Measurements from ENCODE around the gene TMEM39B.
"Not testable (repeated sequence)": the region's sequence is repeated elsewhere in the genome, so short reads cannot be mapped to it uniquely, and the experiment has no call there.

TMEM39B gene

DNA sequence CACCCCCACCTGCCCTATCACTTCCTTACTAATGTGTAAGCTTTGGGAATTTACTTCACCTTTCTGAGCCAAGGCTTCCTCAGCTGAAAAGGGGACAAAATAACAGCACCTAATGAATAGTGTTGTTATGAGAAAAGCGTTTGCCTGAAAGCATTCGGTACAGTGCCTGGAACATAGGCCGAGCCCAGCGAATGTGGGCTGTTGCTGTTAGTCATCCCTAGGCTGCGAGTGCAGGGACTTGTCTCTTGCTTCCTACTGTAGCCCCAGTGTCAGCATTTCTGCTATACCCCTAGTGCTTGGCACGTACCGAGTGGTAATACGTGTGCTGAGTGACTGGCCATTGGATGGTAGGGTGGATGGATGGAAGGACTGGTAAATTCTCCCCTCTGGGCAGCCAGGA, 18.4 kb downstream of the TMEM39B start:
- TF ChIP-seq ZNF274 (IDR thresholded peaks at IDR 0.05; ENCODE audit: low read depth, low read length) = no peak
- H3K4me3 ChIP-seq (ENCODE audit: low read length) = no peak overlapping the region

- no peak overlapping the region for H3K4me3 ChIP-seq (ENCODE audit: low read length)
- TF ChIP-seq ZNF274 (IDR thresholded peaks at IDR 0.05; ENCODE audit: low read depth, low read length) = no peak
These were observed 18.9 kb downstream of the TMEM39B start for GRCh38 chr1:32091591-32091990.

DNA sequence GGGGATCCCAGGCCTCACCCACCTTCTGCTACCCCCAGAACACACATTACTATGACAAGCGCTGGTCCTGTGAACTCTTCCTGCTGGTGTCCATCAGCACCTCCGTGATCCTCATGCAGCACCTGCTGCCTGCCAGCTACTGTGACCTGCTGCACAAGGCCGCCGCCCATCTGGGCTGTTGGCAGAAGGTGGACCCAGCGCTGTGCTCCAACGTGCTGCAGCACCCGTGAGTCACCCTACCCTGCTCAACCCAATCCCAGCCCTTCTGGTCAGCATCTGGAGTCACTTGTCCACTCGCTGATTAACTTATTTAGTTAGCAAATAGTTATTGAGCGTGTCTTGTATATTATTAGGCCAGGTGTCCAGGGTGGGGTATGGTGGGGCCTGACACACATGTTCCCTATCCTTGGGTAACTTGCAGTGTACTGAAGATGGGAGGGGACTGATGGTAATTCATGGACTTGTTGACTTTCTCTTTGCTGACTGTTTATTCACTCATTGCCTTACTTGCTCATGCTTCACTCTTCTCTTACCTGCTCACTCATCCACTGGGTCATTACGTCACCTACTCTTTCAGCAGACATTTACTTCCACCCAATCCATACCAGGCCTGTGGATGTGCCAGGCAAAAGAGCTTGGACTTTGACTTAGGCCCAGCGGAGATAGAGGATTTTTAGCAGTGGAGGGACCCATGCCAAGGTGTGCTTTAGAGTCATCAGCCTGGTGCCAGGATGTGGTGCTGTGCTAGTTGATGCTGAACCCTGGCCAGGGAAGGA, 22.2 kb downstream of the TMEM39B start:
- no peak overlapping the region for H3K4me3 ChIP-seq (ENCODE audit: low read length)
- no peak for TF ChIP-seq ZNF274 (IDR thresholded peaks at IDR 0.05; ENCODE audit: low read depth, low read length)

DNA sequence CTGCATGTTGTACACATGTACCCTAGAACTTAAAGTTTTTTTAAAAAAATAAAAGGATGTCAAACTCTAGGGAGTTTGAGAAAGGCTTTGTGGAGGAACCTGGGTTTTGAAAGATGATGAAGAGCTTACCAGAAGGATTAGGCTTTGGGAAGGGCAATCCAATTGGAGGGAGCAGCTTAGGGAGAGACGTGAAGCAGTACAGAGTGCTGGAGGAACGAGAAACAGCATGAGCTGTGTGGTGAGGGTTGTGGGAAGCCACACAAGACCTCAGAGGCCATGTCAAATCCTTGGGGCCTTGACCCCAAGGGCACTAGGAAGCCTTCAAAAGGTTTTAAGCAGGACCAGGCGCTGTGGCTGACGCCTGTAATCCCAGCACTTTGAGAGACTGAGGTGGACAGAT, 26.7 kb downstream of the TMEM39B start:
- no peak overlapping the region for H3K4me3 ChIP-seq (ENCODE audit: low read length)
- no peak for TF ChIP-seq ZNF274 (IDR thresholded peaks at IDR 0.05; ENCODE audit: low read depth, low read length)

GRCh38 chr1:32100359-32100758, 27.6 kb downstream of the TMEM39B start:
- no peak for TF ChIP-seq ZNF274 (IDR thresholded peaks at IDR 0.05; ENCODE audit: low read depth, low read length)
- no peak overlapping the region for H3K4me3 ChIP-seq (ENCODE audit: low read length)

DNA sequence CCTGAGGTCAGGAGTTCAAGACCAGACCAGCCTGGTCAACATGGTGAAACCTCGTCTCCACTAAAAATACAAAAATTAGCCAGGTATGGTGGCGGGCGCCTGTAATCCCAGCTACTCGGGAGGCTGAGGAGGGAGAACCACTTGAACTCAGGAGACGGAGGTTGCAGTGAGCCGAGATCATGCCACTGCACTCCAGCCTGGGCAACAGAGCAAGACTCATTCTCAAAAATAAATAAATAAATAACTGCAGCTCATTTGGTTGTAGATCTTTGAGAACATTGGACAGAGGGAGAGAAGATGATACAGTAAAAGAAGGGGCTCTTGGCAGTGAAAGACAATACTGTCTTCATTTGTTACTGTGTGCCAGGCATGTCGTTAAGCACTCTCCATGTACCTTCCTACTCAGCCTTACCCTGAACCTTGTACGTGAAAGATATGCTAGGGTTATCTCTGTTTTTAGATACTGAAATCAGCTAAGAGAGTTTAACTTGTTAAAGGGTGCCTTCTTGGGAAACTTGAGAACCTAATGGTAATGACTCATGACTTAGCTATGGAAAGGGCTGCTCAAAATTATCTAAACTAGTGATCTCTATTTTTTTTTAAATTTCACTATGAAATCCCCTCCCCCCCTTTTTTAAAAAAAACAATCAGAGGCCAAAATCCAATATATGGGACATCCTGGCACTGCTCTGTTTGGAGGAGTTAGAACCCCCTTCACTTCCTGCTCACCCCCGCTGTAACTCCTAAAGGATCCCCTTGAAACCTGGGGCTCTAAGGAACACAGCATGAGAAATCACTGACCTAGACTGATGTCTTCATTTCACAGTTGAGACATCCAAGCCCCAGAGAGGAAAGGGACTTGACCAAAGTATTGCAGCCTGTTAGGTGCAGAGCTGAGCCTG, 28.3 kb downstream of the TMEM39B start:
- no peak overlapping the region for H3K4me3 ChIP-seq (ENCODE audit: low read length)
- no peak for TF ChIP-seq ZNF274 (IDR thresholded peaks at IDR 0.05; ENCODE audit: low read depth, low read length)

- TF ChIP-seq ZNF274 (IDR thresholded peaks at IDR 0.05; ENCODE audit: low read depth, low read length) = no peak
- H3K4me3 ChIP-seq (ENCODE audit: low read length) = no peak overlapping the region
These were observed 31.4 kb downstream of the TMEM39B start for GRCh38 chr1:32104127-32104526.

GRCh38 chr1:32105338-32105737, 32.6 kb downstream of the TMEM39B start:
- H3K4me3 ChIP-seq (ENCODE audit: low read length) = no peak overlapping the region
- no peak for TF ChIP-seq ZNF274 (IDR thresholded peaks at IDR 0.05; ENCODE audit: low read depth, low read length)

- TF ChIP-seq ZNF274 (IDR thresholded peaks at IDR 0.05; ENCODE audit: low read depth, low read length) = no peak
- H3K4me3 ChIP-seq (ENCODE audit: low read length) = no peak overlapping the region
These were observed 34.0 kb downstream of the TMEM39B start for GRCh38 chr1:32106663-32107275.

DNA sequence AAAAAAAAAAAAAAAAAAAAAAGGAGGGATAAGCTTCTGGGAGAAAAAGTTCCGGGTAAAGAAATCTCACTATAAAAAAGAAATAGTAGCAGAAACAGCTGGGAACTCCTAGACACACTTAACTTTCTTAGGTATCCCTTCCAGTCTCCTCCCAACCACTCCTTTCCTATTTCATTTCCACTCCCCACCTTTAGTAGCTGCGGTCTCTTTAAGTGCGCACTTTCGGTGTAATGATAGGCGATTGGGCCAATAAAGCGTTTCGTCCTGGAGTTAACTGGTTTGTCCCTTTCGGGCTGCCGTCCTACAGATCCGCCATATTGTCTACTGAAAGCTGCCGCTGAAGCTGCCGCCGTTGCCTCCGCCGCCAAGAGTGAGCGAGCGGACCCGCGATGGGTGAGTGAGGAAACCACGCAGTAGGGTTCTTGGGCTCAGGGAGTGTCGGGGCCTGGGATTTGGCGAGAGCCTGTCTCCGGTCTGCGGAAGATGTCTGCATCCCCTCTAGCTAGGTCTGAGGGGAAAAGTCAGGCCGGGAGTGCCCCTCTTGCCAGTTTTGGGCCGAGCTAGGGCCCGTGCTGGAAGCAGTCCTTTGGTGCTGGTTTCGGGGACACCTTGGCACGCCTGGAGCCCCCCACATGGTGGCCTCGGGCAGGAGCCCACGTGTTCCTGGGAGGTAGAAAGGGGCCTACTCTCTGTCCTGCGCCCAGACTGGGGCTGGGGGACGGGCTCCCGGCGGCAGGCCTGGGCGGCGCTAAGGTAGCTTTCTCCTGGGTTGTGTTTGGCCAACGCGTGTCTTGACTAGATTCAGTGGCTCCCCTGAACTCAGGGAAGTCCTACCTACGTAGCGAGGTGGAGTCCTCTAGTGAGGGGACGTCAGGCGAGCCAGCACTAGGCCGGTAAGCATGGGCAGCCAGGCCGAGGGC, 35.3 kb downstream of the TMEM39B start, which contains the start of gene KPNA6:
TSS of gene KPNA6 (plus strand) at position 315 of the 920 bp plus-strand sequence. CDS start at position 390, 75 bp downstream.
- H3K4me3 ChIP-seq (ENCODE audit: low read length) = peak within 1 kb of the TSS; percentile 81
- no peak for TF ChIP-seq ZNF274 (IDR thresholded peaks at IDR 0.05; ENCODE audit: low read depth, low read length)

GRCh38 chr1:32111040-32111623, 38.4 kb downstream of the TMEM39B start:
- H3K4me3 ChIP-seq (ENCODE audit: low read length) = no peak overlapping the region
- TF ChIP-seq ZNF274 (IDR thresholded peaks at IDR 0.05; ENCODE audit: low read depth, low read length) = no peak

DNA sequence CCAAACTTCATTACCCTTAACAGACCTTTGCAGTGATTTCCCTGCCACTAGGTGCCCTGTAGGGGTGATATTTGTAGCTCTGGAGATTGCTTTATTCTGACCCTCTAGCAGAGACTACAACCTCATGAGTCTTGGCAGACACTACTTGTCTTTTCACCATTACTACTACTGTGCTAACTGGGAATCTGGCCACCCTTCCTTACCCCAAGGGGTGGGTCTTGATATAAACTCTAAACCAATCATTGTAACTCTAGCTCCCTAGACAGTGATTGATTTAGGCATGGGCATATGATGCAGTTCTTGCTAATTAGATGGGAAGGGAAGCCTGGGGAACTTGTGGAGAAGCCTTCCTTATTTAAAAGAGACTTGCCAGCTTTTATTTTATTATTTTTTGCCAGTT, 39.0 kb downstream of the TMEM39B start:
- H3K4me3 ChIP-seq (ENCODE audit: low read length) = no peak overlapping the region
- no peak for TF ChIP-seq ZNF274 (IDR thresholded peaks at IDR 0.05; ENCODE audit: low read depth, low read length)

DNA sequence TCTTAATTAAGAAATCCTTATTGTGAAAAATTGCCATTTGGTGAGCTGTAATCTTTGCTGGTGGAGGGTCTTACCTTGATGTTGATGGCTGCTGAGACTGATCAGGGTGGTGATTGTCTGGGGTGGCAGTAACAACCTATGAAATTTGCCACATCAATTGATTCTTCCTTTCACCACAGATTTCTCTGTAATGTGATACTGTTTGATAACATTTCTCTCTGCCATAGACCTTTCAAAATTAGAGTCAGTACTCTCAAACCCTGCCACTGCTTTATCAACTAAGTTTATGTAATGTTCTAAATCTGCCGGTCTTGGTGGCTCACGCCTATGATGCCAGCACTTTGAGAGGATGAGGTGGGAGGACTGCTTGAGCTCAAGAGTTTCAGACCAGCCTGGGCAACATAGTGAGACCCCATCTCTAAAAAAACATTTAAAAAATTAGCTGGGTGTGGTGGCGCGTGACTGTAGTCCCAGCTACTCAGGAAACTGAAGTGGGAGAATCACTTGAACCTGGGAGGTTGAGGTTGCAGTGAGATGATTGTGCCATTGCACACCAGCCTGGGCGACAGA, 40.2 kb downstream of the TMEM39B start:
- no peak overlapping the region for H3K4me3 ChIP-seq (ENCODE audit: low read length)

DNA sequence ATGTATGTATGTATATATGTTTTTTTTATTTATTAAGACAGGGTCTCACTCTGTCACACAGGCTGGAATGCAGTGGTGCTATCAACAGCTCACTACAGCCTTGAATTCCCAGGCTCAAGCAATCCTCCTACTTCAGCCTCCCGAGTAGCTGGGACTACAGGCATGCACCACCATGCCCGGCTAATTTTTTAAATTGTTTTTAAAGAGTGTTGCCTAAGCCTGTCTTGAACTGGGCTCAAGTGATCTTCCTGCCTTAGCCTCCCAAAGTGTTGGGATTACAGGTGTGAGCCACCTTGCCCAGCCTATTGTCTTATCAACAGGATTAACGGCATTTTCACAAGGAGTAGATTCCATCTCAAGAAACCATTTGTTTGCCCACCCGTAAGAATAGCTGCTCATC, 40.7 kb downstream of the TMEM39B start:
- not testable (repeated sequence) for H3K4me3 ChIP-seq (ENCODE audit: low read length)

More for the DNA sequence above, 40.2 kb downstream of the TMEM39B start:
- no peak for TF ChIP-seq ZNF274 (IDR thresholded peaks at IDR 0.05; ENCODE audit: low read depth, low read length)
